ENCODE data around the gene EIF5B. TPM values are rescaled to one million over a fixed set of nuclear protein-coding genes. Genes with fewer than 3 reads are reported as not detected.
"Not testable (repeated sequence)": the region's sequence is repeated elsewhere in the genome, so short reads cannot be mapped to it uniquely, and the experiment has no call there.

EIF5B gene, protein sequence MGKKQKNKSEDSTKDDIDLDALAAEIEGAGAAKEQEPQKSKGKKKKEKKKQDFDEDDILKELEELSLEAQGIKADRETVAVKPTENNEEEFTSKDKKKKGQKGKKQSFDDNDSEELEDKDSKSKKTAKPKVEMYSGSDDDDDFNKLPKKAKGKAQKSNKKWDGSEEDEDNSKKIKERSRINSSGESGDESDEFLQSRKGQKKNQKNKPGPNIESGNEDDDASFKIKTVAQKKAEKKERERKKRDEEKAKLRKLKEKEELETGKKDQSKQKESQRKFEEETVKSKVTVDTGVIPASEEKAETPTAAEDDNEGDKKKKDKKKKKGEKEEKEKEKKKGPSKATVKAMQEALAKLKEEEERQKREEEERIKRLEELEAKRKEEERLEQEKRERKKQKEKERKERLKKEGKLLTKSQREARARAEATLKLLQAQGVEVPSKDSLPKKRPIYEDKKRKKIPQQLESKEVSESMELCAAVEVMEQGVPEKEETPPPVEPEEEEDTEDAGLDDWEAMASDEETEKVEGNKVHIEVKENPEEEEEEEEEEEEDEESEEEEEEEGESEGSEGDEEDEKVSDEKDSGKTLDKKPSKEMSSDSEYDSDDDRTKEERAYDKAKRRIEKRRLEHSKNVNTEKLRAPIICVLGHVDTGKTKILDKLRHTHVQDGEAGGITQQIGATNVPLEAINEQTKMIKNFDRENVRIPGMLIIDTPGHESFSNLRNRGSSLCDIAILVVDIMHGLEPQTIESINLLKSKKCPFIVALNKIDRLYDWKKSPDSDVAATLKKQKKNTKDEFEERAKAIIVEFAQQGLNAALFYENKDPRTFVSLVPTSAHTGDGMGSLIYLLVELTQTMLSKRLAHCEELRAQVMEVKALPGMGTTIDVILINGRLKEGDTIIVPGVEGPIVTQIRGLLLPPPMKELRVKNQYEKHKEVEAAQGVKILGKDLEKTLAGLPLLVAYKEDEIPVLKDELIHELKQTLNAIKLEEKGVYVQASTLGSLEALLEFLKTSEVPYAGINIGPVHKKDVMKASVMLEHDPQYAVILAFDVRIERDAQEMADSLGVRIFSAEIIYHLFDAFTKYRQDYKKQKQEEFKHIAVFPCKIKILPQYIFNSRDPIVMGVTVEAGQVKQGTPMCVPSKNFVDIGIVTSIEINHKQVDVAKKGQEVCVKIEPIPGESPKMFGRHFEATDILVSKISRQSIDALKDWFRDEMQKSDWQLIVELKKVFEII
- total RNA-seq = 10 to 100 TPM; 19.4 to 40.7 (median 30.0) TPM

DNA sequence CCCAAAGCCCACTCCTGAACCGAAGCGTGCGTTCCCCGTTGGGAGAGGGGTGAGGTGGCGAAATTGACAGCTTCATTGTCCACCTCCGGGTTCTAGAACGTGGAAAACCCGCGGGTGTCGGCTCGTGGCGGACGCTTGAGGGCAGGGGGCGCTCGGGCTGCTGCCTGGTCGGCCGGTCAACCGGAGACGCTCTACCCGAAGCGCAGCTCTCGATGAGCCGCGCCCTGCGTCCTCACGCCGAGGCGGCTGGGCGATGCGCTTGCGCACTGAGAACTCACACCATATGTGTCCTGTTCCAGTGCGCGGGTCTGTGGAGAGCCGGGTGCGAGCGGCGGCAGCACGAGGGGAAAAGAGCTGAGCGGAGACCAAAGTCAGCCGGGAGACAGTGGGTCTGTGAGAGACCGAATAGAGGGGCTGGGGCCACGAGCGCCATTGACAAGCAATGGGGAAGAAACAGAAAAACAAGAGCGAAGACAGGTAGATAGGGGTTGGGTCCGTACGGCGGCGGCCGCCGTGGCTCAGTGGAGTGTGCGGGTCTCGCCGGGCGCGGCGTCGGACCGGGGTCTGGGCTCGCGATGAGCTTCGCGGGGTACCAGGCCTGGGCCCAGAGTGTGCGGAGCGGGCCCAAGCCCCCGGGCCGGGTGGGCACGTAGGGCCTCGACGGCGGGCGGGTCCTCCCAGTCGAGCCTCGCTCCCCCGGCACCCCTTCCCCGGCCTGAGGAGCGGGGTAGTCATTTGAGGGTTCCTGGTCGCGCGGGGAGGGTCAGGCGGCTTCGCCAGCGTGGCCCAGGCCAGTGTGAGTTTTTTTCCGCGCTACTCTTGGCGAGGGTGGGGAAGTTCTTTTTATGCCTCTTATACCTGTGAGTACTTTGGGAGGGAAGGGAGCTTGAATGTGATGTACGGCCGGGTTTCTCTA lies at the start of gene EIF5B:
Gene EIF5B, plus strand, starts transcription at position 277 of the 916 bp plus-strand sequence. Its CDS starts 166 bp downstream, at position 443.
- Histone ChIP-seq H3K27ac (peak within 1 kb of the TSS; percentile 84 to 97 (median 94)), H3K27me3 (no peaks in the 10 kb centered on the region), H3K9me3 (no peaks in the 10 kb centered on the region), H3K4me3 (peak within 1 kb of the TSS; percentile 69 to 96 (median 75)), H3K36me3 (peaks cover 0 to 9% (median 2%) of the 10 kb centered on the region in 3 donors), H3K4me1 (peaks cover 10 to 55% (median 33%) of the 10 kb centered on the region in 3 donors)
- peak; percentile 80 for DNase-seq
- 1 to 2% methylated on average over 35 to 48 of the region's 87 CpGs for WGBS, 2 donors
- intact Hi-C loops (cut with DNase I) = loop anchor here (10.0 kb wide), 2 partner anchors 147 to 153 kb away; partner anchors contain the start of genes MITD1 and MRPL30
- TF ChIP-seq, protein P1, sequence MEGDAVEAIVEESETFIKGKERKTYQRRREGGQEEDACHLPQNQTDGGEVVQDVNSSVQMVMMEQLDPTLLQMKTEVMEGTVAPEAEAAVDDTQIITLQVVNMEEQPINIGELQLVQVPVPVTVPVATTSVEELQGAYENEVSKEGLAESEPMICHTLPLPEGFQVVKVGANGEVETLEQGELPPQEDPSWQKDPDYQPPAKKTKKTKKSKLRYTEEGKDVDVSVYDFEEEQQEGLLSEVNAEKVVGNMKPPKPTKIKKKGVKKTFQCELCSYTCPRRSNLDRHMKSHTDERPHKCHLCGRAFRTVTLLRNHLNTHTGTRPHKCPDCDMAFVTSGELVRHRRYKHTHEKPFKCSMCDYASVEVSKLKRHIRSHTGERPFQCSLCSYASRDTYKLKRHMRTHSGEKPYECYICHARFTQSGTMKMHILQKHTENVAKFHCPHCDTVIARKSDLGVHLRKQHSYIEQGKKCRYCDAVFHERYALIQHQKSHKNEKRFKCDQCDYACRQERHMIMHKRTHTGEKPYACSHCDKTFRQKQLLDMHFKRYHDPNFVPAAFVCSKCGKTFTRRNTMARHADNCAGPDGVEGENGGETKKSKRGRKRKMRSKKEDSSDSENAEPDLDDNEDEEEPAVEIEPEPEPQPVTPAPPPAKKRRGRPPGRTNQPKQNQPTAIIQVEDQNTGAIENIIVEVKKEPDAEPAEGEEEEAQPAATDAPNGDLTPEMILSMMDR (IDR thresholded peaks at IDR 0.05) = peak; percentile 13 to 57 (median 44)
- peak in 1 of 4 donors; percentile 68 for TF ChIP-seq POLR2A (IDR thresholded peaks at IDR 0.05)

DNA sequence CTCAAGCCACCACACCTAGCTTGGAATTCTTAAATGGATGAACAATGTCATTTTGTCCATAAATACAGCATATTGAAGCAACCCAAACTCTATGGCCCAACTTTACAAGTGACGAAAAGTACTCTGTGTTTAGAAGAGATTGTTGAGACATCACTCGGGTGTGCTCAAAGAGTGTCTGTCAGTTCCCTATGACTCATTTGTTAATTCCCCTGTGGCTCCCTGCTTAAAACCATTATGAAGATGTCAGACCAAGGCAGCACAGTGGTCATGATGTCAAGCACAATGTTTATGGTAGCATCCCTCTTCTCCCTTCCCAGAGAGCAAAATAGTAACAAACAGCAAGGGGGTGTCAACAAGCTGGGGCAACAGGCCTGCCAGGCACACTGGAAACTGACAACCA lies 39.2 kb upstream of the EIF5B start:
- H3K36me3 ChIP-seq = peaks cover 0 to 8% (median 0%) of the 10 kb centered on the region in 3 donors
- no peaks in the 10 kb centered on the region for H3K9me3 ChIP-seq
- intact Hi-C loops (cut with DNase I) = no loop called here
- no peak for DNase-seq
- no peak for TF ChIP-seq POLR2A (IDR thresholded peaks at IDR 0.05)
- TF ChIP-seq, protein P1 (IDR thresholded peaks at IDR 0.05) = no peak
- H3K4me3 ChIP-seq = no peak overlapping the region
- WGBS, 2 donors = 53 to 86% methylated on average over 2 of the region's 2 CpGs
- H3K27me3 ChIP-seq = no peaks in the 10 kb centered on the region
- H3K27ac ChIP-seq = no peak overlapping the region
- no peaks in the 10 kb centered on the region for H3K4me1 ChIP-seq

DNA sequence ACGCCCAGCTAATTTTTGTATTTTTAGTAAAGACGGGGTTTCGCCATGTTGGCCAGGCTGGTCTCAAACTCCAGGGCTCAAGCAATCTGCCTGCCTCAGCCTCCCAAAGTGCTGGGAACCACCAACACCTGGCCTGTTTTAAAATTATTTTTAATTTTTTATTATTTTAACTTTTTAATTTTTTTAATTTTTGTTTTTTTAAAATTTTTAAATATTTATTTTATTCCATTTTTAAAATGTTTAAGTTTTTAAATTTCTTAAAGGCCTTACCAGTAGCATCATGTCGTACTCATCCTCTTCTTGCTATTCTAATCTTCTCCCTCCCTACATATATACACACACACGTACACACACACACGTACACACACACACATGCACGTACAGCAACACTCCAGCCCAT lies 37.6 kb upstream of the EIF5B start:
- Histone ChIP-seq H3K4me3 (no peak overlapping the region), H3K36me3 (peaks cover 0 to 22% (median 0%) of the 10 kb centered on the region in 3 donors), H3K4me1 (no peaks in the 10 kb centered on the region), H3K27me3 (no peaks in the 10 kb centered on the region), H3K9me3 (no peaks in the 10 kb centered on the region), H3K27ac (no peak overlapping the region)
- no peak for TF ChIP-seq POLR2A (IDR thresholded peaks at IDR 0.05)
- intact Hi-C loops (cut with DNase I) = no loop called here
- 95% methylated on average over 7 of the region's 7 CpGs for WGBS, 2 donors
- no peak for DNase-seq

DNA sequence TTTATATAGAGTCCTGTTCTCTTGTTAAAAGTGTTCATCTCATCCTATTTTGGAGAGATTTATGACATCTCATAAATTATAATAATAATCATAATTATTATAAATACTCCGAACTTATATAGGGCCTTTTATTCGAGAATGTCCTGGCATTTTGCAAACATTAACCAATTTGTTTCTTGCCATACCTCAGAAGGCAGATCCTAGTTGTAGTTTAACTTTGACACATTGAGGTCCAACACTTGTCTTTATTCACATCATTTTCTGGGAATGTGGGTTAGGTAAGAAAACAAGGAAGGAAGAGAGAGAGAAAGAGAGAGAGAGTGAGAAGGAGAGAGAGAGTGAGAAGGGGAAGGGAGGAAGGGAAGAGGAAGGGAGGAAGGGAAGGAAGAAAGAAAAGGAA lies 36.1 kb upstream of the EIF5B start, which contains the start of gene LYG1:
Gene LYG1, minus strand, starts transcription at position 101 of the 400 bp plus-strand sequence. CDS start 5,527 bp downstream, outside the sequence.
- intact Hi-C loops (cut with DNase I); H3K27me3 ChIP-seq; H3K27ac ChIP-seq; H3K9me3 ChIP-seq; H3K4me3 ChIP-seq; H3K4me1 ChIP-seq; DNase-seq: not testable (repeated sequence)
- peaks cover 0 to 24% (median 0%) of the 10 kb centered on the region in 3 donors for H3K36me3 ChIP-seq
- 85 to 93% methylated on average over 2 of the region's 2 CpGs for WGBS, 2 donors

DNA sequence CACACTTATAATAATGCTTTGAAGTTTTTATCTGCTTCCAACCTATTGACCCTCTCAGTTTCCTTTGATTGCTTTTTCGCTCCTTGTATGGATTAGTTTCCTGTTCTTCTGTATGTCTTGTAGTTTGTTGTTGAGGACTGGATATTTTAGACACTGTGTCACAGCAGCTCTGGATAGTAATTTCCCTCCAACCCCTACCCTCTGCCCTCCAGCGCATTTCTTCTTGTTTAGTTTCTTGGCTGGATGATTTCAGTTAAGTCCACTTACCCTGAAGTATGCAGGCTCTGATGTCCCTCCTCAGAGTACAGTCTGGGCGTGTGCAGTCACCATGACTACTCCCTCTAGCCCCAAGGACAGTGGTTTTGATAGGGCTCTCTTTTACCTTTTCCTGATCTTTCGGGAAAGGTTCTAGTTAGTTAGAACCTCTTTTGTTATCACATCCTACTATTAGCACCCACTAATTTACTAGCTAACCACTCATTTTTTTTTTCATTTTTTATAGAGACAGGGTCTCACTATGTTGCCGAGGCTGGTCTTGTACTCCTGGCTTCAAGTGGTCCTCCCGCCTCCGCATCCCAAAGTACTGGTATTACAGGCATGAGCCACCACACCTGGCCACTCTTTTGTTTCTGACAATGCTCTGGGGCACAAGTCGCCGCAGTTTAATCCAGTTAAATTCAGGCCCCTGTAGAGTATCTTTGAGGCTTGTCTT lies 19.9 kb upstream of the EIF5B start:
- no peaks in the 10 kb centered on the region for H3K9me3 ChIP-seq
- no peak overlapping the region for H3K4me3 ChIP-seq
- H3K36me3 ChIP-seq = peaks cover 0 to 59% (median 21%) of the 10 kb centered on the region in 3 donors
- TF ChIP-seq, protein P1 (IDR thresholded peaks at IDR 0.05) = no peak
- TF ChIP-seq POLR2A (IDR thresholded peaks at IDR 0.05) = no peak
- DNase-seq = no peak
- no peak overlapping the region for H3K27ac ChIP-seq
- 92 to 99% methylated on average over 8 to 9 of the region's 9 CpGs for WGBS, 2 donors
- H3K4me1 ChIP-seq = no peaks in the 10 kb centered on the region
- intact Hi-C loops (cut with DNase I) = no loop called here
- no peaks in the 10 kb centered on the region for H3K27me3 ChIP-seq

DNA sequence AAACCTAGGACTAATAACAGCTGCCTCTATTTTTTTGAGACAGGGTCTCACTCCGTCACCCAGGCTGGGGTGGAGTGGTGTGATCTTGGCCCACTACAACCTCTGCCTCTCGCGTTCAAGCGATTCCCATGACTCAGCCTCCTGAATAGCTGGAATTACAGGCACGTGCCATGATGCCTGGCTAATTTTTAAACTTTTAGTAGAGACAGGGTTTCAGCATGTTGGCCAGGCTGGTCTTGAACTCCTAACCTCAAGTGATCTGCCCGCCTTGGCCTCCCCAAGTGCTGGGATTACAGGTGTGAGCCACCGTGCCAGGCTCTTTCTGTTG lies 19.4 kb upstream of the EIF5B start:
- H3K4me3 ChIP-seq; H3K27me3 ChIP-seq; H3K9me3 ChIP-seq; H3K4me1 ChIP-seq; intact Hi-C loops (cut with DNase I); DNase-seq; H3K27ac ChIP-seq: not testable (repeated sequence)
- H3K36me3 ChIP-seq = peaks cover 0 to 64% (median 22%) of the 10 kb centered on the region in 3 donors
- 95 to 98% methylated on average over 7 of the region's 7 CpGs for WGBS, 2 donors

All from esophagus squamous epithelium (tissue), 5 donors.